Measurements from ENCODE around the gene UCHL5. TPM values are rescaled to one million over a fixed set of nuclear protein-coding genes. Genes with fewer than 3 reads are reported as not detected.

The UCHL5 gene, protein sequence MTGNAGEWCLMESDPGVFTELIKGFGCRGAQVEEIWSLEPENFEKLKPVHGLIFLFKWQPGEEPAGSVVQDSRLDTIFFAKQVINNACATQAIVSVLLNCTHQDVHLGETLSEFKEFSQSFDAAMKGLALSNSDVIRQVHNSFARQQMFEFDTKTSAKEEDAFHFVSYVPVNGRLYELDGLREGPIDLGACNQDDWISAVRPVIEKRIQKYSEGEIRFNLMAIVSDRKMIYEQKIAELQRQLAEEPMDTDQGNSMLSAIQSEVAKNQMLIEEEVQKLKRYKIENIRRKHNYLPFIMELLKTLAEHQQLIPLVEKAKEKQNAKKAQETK
- polyA plus RNA-seq (2013, experiment 1 of 2; ENCODE audit: insufficient read length), result 30.5 TPM
- 29.5 TPM for polyA plus RNA-seq (2013, experiment 2 of 2; ENCODE audit: insufficient read length)

DNA sequence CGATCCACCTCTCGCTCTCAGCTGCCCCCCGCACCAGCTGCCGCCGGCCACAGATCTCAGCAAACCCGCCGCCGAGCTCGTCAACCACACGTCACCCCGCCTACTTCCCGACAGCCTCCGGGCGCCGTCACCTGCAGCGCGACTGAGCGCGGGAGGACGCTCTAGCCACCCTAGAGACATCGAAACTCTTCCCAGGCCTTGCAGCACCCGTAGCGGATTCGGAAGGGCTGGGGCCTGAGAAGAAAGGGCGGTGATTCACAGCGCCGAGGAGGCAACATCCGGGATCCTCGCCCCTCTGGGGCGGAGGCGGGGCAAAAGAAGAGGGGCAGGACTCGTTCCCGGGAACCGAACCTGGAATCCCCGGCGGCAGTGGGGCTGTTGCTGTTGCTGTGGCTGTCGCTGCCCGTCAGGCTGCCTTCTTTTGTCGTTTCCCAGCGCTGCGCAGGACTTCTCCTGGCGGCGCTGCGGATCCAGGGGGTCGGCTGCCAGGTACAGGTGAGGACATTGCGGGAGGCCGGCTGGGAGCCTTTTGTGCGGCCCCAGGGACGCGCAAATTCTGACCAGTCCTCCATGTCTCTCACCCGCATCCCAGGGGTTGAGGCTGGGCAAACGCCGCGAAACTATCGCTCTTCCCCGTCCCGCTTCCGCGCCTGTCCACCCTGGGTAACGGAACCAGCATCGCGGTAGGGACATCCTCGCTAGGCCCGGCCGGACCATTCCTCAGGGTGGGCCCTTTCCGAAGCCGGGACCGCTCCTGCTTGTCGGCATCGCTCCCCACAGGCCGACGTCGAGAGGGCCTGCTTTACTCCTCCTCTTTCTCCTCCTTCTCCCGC is at the start of gene UCHL5, which contains the start of gene RO60:
Gene UCHL5 (minus strand): TSS at position 79 of the 833 bp plus-strand sequence. CDS start 100 bp downstream, outside the sequence.
Gene RO60 (plus strand): TSS at position 331 of the 833 bp plus-strand sequence. CDS start 9,443 bp downstream, outside the sequence.
- DNase-seq, result peak; percentile 99

DNA sequence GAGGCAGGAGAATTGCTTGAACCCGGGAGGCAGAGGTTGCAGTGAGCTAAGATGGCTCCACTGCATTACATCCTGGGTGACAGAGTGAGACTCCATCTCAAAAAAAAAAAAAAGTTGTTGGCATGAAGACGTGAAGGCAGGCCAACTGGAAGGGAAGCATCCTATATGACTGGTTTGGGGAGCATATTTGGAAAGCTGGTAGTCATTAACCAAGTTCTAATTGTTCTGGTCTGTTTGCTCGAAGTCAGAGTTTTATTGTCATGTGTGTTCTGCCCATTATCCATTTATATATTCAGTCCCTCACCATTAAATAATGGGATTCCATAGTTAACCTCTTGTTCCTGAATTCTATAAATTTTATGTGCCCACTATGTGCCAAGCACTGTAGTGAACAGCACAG is 49.3 kb upstream of the UCHL5 start:
- no peak for DNase-seq

DNA sequence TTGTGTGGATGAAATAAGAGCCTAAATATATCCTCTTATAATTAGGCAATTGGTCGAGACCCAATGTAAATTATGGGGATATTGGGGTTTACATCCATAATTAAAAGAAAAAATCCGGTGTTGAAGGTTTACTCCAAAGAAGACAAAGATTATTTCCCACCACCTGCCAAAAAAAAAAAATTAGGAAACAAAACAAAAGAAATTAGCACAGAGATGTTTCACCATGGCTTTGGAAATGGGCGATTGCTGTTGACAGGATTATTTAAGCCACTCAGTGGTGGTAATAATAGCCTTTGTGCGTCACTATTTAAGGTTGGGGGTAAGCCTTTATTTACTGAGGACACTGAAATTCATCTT is 46.6 kb upstream of the UCHL5 start:
- no peak for DNase-seq

DNA sequence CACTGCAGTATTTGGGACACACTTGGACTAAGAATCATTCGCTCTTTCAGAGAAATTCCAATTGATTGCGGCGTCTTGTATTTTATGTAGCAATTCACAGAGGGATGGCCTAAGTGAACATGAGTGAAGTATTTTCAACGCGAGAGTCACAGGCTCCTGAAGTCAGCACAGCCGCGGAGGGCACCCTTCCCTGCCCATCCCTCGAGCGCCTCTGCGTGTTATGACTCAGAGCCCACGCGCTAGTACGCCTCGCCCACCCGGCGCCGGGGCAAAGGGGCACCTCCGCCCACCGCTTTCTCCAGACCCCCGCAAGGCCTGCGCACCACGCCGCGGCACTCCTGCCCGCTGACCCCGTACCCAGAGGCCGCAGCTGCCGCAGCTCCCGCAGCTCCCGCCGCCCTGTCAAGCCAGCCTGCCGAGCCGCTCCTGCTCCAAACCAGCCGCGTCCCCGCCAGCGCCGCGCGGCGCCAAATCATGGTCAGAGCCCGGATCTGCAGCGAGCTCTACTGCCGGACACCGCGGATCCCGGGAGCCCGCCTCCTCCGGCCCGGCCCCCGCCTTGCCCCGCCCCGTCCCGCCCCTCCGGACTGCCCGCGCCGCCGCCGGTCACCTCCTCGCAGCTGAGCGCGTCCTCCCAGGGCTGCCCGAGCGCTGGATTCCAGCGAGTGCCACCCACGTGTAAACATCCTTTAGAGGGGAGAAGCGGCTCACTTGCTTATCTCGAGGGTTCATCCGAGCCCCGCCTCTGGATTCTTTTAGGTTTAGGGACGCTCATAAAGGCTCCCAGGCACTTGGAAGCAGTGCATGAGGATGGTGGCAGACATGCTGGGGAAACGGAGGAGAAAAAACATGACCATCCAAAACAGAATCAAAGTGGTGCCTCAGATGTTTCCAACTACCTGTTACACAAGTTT is 46.0 kb upstream of the UCHL5 start, which contains the start of gene GLRX2:
Gene GLRX2 (minus strand): TSS at position 508 of the 914 bp plus-strand sequence. CDS start 32 bp downstream, at position 476.
- peak; percentile 86 for DNase-seq

DNA sequence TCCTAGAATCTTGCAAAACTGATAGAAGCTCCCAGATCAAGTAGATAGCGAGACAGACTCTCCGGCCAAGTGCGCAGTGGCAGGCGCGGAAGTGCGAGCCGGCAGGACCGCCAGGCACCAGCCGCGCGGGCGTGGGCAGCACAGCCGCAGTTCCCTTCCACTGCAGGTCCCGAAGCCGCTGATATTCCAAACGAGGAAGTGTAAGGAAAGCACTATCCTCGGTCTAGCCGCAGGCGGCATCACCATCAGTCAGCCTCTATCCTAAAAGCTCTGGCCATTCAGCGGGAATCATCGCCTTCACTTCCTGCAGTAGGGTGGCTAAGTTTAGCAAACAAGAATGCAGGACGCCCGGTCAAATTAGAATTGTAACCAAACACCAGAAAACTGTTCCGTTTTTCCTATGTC is 45.3 kb upstream of the UCHL5 start:
- DNase-seq, result peak; percentile 51

DNA sequence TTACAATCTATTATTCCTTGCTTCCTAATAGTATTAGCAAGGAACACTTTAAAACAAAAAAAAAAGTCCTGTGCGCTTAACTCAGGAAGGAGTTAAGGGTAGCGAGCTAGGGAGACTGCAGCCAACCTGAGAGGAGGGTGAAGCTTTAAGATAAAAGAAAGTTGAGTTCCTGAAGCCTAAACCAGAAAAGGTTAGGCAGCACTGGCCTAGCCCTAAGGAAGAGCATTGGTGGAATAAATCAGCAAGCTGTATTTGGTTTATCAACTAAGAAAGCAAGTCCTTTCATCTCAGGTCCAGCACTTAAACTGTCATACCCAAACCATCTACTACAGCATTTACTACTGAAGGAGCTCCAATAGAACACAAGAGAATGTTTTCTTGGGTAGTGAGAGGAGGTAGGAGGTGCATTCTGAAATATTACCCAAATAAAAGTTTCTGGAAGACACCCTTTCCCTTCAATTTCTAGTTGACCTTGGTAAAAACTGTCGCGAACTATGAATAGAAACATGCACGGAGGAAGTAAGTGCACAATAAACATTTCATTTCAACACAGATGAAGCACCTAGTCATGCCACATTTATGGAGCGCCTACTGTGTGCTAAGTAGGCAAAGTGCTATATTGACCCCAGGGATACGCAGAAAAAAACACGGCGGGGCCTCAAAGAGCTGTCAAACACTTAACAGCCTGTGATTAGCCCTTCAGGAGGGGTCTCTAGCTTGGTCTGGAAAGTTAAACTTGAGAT is 44.8 kb upstream of the UCHL5 start:
- no peak for DNase-seq

DNA sequence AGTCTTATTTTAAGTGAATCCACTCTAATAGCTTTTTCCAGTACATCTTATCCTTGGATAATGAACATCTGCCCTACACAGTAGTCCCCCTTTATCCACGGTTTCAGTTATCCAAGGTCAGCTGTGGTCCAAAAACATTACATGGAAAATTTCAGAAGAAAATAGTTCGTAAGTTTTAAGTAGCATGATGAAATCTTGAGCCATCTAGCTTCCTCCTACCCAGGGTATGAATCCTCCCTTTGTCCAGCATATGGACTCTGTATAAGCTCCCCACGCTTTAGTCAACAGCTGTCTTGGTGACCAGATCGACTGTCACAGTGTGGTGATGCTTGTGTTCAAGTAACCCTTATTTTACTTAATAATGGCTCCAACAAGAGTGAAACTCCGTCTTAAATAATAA is 43.5 kb upstream of the UCHL5 start:
- DNase-seq, result no peak

DNA sequence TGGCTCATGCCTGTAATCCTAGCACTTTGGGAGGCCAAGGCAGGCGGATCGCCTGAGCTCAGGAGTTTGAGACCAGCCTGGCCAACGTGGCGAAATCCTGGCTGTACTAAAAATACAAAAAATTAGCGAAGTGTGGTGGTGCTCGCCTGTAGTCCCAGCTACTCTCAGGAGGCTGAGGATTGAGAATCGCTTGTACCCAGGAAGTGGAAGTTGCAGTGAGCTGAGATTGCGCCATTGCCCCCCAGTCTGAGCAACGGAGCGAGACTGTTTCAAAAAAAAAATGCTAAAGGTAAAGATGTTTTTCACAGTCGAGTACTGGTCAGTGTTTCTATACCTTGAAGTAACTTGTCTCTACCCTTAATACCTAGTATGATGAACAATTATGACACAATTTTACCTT is 35.0 kb upstream of the UCHL5 start:
- DNase-seq, result no peak

DNA sequence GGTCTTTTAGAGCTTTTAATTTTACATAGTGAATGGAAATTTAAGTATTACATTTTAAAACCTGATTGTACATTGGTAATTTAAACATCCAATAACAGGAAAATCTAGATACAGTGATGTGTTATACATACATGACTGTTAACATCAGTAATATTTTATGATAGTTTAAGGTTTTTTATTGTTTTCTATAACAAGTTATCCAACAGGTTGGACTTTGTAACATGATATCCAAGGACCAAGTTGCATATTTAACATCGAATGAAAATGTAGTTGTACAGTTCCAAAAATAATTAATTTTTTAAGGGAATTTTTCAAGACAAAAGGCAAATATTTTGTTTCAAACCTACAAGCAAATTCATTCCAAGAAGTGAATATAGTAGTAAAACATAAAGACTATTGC is 31.7 kb upstream of the UCHL5 start:
- no peak for DNase-seq

DNA sequence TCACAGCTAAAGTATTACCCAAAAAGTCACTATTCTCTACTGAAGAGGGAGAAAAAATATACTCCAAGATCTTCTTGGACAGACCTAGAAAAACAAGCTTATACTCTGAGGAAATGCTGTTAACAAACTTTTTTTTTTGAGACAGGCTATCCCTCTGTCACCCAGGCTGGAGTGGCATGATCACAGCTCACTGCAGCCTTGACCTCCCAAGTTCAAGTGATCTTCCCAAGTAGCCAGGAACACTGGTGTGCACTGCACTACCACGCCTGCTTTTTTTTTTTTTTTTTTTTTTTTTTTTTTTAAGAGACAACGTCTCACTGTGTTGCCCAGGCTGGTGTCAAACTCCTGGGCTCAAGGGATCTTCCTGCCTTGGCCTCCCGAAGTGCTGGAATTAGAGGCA is 28.7 kb upstream of the UCHL5 start:
- DNase-seq, result no peak

DNA sequence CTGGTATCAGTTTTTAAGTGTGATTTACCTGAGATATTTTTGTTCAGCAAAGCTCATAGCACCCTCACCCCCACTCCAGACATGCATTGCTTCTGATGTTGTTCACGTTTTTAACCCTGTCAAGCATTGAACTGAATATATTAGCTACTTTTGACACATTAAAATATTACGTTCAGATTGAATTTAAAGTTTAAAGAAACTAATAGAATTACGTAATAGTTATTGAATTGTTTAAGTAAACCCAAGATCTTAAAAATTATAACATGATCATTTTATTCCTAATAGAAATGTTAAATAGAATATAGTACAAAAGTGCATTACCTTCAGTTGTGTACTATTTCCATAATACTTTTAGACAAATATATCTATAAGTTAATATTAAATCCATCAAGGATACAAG is 27.2 kb upstream of the UCHL5 start:
- DNase-seq, result no peak

DNA sequence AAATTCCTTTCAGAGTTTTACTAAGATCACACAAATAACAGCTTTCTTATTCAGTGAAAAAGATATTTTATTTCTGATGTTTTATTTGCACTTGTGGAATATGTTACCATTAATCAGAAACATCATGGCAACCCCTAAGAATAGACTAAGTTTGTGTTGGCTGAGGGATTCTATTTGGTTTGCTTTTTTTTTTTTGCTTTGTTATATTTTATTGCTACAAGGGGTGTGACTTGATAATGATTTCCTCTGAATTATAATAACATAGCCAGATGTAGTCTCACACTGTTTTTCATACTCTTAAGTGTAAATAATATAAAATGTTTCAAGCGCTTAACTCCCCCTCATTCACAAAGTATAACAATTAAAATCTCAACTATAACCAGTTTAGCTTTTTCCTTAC is 26.1 kb upstream of the UCHL5 start:
- no peak for DNase-seq

DNA sequence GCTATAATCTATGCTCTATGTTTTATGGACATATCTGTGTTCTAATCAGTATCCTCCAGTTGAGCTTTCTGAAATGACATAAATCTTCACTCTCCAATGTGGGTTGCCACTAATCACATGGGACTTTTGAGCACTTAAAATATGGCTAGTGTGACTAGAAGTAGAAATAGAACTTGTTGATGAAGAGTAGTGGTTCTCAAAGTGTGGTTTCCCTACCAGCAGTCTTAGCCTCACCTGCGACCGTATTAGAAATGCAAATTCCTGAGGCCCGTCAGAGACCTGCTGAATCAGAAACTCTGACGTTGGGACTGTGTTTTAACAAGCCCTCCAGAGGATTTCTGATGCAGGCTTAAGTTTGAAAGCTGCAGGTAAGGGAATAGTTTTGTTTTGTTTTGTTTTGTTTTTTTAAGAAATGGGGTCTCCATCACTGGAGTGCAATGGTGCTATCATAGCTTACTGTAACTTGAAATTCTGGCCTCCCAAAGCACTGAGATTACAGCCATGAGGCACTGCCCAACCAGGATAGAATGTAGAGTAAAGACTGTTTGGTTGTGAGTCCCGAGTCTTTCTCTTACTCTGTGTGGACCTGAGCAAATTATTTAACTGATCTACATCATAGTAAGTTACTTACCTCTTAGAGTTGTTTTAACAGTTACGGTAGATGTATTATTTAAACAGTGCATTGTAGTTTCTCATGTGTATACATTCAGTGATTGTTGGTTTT is 24.4 kb upstream of the UCHL5 start:
- no peak for DNase-seq

DNA sequence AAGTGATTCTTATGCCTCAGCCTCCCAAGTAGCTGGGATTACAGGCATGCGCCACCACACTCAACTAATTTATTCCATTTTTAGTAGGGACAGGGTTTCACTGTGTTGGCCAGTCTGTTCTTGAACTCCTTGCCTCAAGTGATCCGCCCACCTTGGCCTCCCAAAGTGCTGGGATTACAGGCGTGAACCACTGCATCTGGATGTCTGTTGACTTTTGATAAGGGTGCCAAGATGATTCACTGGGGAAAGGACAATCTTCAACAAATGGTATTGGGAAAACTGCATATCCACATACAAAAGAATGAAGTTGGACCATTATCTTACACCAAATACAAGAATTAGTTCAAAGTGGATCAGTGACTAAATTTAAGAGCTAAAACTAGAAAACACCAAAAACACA is 20.0 kb upstream of the UCHL5 start:
- no peak for DNase-seq

DNA sequence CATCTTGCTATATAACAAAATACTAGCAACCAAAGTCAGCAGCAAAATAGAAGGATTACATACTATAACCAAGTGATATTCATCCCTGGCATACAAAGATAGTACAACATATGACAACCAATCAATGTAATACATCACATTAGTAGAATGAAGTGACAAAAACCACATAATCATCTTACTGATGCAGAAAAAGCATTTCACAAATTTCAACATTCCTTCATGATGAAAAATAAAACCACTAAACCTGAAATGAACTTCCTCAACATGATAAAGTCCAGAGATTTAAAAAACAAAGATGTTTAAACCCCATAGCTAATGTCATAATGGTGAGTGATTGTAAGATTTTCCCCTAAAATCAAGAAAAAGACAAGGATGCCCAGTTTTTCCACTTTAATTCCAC is 18.8 kb upstream of the UCHL5 start:
- peak; percentile 49 for DNase-seq

DNA sequence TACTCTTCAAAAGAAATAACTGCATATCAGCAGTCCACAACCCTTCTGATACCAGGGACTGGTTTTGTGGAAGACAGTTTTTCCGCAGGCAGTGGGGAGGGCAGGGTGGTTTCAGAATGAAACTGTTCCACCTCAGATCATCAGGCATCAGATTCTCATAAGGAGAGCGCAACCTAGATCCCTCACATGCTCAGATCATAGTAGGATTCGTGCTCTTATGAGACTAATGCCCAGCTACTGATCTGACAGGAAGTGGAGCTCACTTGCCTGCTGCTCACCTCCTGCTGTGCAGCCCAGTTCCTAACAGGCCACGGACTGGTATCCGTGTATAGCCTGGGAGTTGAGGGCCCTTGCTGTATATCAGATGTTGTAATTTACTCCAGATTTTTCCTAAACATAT is 11.8 kb upstream of the UCHL5 start:
- DNase-seq, result no peak

DNA sequence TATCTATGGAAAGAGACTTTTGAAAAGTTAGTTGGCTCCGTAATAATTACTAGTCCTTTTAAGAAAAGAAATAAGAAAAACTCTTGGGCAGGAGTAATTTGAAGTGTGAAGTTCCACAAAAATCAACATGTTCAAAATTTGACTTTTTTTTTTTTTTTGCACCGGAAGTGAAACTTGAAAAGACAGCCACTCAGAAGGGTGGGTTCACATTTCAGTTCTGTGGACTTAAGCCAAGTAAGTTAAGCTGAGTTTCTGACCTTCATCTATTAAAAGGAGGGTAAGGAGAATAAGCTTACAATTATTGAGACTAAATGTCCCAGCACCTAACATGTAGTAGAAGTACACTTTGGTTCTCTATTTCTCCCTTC is 11.2 kb upstream of the UCHL5 start:
- no peak for DNase-seq

DNA sequence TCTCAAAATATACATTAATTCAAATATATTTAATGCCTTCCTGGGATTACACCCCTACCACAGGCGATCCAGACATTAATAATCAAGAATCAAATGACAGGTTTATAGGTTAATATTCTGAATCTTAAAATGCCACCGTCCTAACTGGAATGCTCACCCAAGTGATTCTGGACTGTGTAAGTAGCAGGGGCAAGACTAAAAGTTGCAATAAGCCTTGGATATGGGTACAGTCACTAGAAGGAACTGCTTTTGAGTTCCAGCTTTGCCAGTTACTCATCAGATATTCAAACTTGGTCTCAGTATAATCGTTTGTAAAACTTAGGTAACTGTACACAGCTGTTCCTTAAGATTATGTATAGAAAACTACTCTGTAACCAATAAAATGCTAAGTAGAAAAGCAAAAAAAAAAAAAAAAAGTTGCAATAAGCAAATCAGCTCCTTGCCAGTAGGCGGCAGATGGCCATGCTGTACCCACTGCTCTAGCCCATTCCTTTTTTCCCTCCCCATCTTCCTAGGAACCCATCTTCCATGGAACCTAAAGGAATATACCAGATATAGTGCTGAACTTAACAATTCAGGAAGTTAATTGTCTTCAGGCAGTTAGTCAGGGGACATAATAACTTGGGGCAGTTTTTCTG is 10.7 kb upstream of the UCHL5 start:
- DNase-seq, result peak; percentile 22

DNA sequence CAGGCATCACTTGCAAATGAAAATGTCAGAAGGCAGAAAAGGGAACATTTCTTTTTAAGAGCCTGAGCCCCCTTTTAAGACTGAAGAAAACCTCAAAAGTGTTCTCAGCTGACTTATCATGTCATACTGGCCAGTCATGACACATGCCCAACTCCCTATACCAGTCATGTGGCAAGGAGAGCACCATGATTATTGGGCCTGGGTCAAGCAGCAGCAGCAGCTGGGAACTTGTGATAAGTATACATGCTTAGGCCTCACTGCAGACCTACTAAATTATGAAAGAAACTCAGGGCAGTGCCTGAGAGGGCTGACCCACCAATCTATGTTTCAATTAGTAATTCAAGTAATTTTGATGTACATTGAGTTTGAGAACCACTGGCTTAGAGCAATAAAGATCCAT is 8.9 kb upstream of the UCHL5 start:
- DNase-seq, result no peak

DNA sequence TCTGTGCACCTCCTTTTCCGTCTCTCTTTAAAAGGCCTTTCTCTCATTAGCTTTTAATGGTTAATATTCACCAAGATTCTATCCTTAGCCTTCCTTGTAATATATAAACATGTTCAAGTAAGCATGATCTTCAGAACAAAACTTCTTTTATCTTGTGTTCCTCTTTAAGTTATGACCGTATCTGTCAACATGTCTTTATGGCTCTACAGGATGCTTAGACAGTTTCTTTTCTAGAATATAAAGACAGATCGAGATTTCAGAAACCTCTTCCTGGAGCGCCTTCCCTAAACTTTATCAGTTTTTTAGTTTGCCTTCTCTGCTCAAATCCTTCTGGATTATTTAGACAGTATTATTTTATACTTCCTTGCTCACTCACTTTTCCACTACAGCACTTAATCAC is 7.4 kb upstream of the UCHL5 start:
- no peak for DNase-seq

DNA sequence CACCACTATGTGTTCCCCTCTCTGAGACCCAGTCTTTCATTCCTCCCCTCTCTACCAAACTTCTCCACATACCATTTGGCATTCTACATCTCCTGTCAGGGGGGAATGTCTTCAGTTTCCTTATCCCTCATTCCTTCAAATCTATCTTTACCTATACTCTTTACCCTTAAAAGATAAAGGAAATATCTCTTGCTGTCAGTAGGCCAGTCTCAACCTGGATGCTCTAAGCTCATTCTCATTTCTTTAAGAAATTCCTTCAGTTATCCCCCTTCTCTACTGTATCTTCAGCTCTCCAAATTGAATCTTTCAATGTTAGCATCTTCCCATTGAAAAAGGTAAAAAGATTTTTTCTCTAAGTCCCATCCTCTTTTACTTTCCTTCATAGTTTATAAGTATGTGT is 6.8 kb upstream of the UCHL5 start:
- no peak for DNase-seq
